Retinal pigment epithelial cell (primary cell): ENCODE data around the gene ZCWPW2.

Experiments
- DNase-seq: peaks from one replicate; pipeline ENCODE4 v3.0.0-alpha.2; 2010; ENCODE audit warnings: low read depth
- H3K4me3 ChIP-seq: 2 replicates; pipeline ENCODE4 v1.5.1; 2011; ENCODE audit warnings: mild to moderate bottlenecking, low read length, control low read depth, moderate library complexity
- CTCF ChIP-seq: conservative IDR thresholded peaks from 2 replicates; pipeline ENCODE4 v1.5.1; 2011; ENCODE audit warnings: low read depth, low read length, control low read depth, inconsistent platforms

Gene ZCWPW2

GRCh38 chr3:28376424-28376823 lies 27.9 kb downstream of the ZCWPW2 start:
- no peak for TF ChIP-seq CTCF
- H3K4me3 ChIP-seq, result no peak overlapping the region
- no peak for DNase-seq

- H3K4me3 ChIP-seq, result no peak overlapping the region
- DNase-seq, result no peak
- no peak for TF ChIP-seq CTCF
These were observed 37.5 kb downstream of the ZCWPW2 start for GRCh38 chr3:28386049-28386448.

- no peak for TF ChIP-seq CTCF
- DNase-seq, result no peak
These were observed 40.5 kb downstream of the ZCWPW2 start for GRCh38 chr3:28388978-28389377.

GRCh38 chr3:28399206-28399605 lies 50.7 kb downstream of the ZCWPW2 start:
- no peak for DNase-seq
- TF ChIP-seq CTCF, result no peak
- H3K4me3 ChIP-seq, result no peak overlapping the region

More at GRCh38 chr3:28388978-28389377, 40.5 kb downstream of the ZCWPW2 start:
- no peak overlapping the region for H3K4me3 ChIP-seq

- no peak overlapping the region for H3K4me3 ChIP-seq
- DNase-seq, result no peak
- TF ChIP-seq CTCF, result no peak
These were observed 57.7 kb downstream of the ZCWPW2 start for GRCh38 chr3:28406241-28406640.

GRCh38 chr3:28449398-28449797 lies 100.9 kb downstream of the ZCWPW2 start:
- TF ChIP-seq CTCF, result no peak
- H3K4me3 ChIP-seq, result no peak overlapping the region
- no peak for DNase-seq

- no peak overlapping the region for H3K4me3 ChIP-seq
- no peak for TF ChIP-seq CTCF
- no peak for DNase-seq
These were observed 114.3 kb downstream of the ZCWPW2 start for GRCh38 chr3:28462866-28463265.
